ENCODE results near the gene CDH11.

Gene CDH11

DNA sequence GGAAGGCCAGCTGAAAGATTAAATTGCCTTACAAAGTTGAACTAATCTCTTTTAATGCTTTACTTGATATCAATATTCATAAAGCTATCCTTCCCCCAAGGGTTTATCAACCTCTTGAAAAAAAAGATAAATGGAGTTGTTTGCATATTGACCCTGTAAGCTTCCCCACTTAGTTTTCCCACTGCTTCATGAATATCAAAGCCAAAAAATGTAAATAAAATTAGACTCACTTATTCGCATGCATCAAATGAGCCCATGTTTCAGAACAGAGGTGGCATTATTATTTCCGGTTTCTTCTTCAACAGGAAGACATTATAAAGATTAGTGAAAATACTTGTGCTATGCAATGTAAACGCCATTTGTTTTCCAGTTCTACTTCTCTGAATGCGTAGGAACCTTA is 150.7 kb downstream of the CDH11 start:
- TF ChIP-seq FOXP2 (optimal IDR thresholded peaks at IDR 0.05; ENCODE audit: borderline replicate concordance, extremely low read depth, extremely low read length, insufficient read depth) (no peak), SIN3A (IDR thresholded peaks at IDR 0.05; ENCODE audit: borderline replicate concordance, insufficient read depth, low read length) (no peak), TAF1 (IDR thresholded peaks at IDR 0.05; ENCODE audit: borderline replicate concordance, insufficient read depth, low read length) (no peak), POLR2AphosphoS5 (IDR thresholded peaks at IDR 0.05; ENCODE audit: low read depth, low read length) (no peak)
- TF ChIP-seq, protein P1, sequence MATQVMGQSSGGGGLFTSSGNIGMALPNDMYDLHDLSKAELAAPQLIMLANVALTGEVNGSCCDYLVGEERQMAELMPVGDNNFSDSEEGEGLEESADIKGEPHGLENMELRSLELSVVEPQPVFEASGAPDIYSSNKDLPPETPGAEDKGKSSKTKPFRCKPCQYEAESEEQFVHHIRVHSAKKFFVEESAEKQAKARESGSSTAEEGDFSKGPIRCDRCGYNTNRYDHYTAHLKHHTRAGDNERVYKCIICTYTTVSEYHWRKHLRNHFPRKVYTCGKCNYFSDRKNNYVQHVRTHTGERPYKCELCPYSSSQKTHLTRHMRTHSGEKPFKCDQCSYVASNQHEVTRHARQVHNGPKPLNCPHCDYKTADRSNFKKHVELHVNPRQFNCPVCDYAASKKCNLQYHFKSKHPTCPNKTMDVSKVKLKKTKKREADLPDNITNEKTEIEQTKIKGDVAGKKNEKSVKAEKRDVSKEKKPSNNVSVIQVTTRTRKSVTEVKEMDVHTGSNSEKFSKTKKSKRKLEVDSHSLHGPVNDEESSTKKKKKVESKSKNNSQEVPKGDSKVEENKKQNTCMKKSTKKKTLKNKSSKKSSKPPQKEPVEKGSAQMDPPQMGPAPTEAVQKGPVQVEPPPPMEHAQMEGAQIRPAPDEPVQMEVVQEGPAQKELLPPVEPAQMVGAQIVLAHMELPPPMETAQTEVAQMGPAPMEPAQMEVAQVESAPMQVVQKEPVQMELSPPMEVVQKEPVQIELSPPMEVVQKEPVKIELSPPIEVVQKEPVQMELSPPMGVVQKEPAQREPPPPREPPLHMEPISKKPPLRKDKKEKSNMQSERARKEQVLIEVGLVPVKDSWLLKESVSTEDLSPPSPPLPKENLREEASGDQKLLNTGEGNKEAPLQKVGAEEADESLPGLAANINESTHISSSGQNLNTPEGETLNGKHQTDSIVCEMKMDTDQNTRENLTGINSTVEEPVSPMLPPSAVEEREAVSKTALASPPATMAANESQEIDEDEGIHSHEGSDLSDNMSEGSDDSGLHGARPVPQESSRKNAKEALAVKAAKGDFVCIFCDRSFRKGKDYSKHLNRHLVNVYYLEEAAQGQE (IDR thresholded peaks at IDR 0.05; ENCODE audit: insufficient read depth in 1 of 2, low read depth in 2 of 2, low read length in 2 of 2) = no peak

DNA sequence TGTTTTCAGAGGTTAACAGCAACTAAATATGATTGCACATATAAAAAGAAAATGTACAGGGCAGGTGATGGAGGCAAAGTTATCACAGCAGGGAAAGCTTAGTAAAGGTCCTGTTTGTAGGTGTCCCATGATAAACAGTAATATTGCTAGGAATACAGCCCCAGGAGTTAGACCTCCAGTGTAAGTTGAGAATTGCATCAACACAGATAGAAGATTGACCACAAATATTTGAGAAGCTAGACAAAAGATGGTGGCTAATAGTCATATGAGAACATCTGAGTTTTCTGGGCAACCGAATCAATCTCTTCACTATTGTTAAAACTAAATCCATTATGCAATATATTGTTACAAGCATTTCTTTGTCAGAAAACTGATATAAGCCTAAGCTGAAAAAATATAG is 152.6 kb downstream of the CDH11 start:
- no peak for TF ChIP-seq TAF1 (IDR thresholded peaks at IDR 0.05; ENCODE audit: borderline replicate concordance, insufficient read depth, low read length)
- no peak for TF ChIP-seq SIN3A (IDR thresholded peaks at IDR 0.05; ENCODE audit: borderline replicate concordance, insufficient read depth, low read length)
- TF ChIP-seq FOXP2 (optimal IDR thresholded peaks at IDR 0.05; ENCODE audit: borderline replicate concordance, extremely low read depth, extremely low read length, insufficient read depth) = no peak
- TF ChIP-seq POLR2AphosphoS5 (IDR thresholded peaks at IDR 0.05; ENCODE audit: low read depth, low read length) = no peak
- TF ChIP-seq, protein P1 (IDR thresholded peaks at IDR 0.05; ENCODE audit: insufficient read depth in 1 of 2, low read depth in 2 of 2, low read length in 2 of 2) = no peak

DNA sequence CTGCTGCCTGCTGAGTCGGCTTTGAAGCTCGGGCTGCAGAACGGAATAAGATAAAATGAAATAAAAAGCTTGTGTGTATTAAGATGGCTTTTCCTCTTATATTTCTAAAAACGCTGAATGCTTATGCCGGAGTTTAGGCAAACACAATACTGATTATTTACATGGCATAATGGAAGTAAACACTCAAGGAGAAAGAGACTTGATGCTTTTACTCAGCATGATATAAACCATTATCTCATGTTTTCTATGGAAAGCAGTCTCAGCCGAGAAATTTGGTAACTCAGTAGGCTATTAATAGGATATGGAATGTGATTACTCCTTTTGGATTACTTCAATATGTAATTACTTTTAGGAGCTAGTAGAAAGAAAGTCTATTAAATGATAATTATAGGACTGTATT is 153.3 kb downstream of the CDH11 start:
- TF ChIP-seq SIN3A (IDR thresholded peaks at IDR 0.05; ENCODE audit: borderline replicate concordance, insufficient read depth, low read length) = no peak
- no peak for TF ChIP-seq POLR2AphosphoS5 (IDR thresholded peaks at IDR 0.05; ENCODE audit: low read depth, low read length)
- no peak for TF ChIP-seq TAF1 (IDR thresholded peaks at IDR 0.05; ENCODE audit: borderline replicate concordance, insufficient read depth, low read length)
- TF ChIP-seq, protein P1 (IDR thresholded peaks at IDR 0.05; ENCODE audit: insufficient read depth in 1 of 2, low read depth in 2 of 2, low read length in 2 of 2) = no peak

DNA sequence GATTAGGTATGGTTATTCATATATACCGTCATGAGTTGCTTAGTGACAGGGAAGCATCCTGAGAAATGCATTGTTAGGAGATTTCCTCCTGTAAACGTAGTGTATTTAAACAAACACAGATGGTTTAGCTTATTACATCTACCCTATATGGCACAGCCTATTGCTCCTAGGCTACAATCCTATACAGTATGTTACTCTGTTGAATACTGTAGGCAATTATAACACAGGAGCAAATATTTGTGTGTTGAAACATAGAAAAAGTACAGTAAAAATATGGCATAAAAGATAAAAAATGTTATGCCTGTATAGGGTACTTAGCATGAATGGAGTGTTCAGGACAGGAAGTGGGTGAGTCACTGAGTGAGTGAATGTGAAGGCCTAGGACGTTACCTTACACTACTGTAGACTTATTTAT is 157.7 kb downstream of the CDH11 start:
- TF ChIP-seq FOXP2 (optimal IDR thresholded peaks at IDR 0.05; ENCODE audit: borderline replicate concordance, extremely low read depth, extremely low read length, insufficient read depth) (no peak), TAF1 (IDR thresholded peaks at IDR 0.05; ENCODE audit: borderline replicate concordance, insufficient read depth, low read length) (no peak), SIN3A (IDR thresholded peaks at IDR 0.05; ENCODE audit: borderline replicate concordance, insufficient read depth, low read length) (no peak), POLR2AphosphoS5 (IDR thresholded peaks at IDR 0.05; ENCODE audit: low read depth, low read length) (no peak)
- TF ChIP-seq, protein P1 (IDR thresholded peaks at IDR 0.05; ENCODE audit: insufficient read depth in 1 of 2, low read depth in 2 of 2, low read length in 2 of 2) = no peak

DNA sequence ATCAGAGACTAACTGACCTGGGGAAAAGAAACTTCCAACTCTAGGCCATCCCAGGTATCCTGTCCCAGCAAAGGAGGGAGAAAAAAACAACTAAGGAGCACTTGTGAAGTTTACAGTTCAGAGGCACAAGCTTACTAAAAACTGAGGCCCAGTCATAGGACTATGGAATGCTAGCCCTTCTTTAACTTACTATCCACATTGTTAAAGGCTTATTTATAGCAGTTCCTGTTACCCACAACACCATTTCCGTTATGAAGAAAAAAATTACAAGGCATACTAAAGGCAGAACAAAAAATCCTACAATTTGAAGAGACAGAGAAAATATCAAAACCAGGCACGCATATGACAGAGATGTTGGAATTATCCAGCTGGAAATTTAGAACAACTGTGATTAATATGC is 159.1 kb downstream of the CDH11 start:
- TF ChIP-seq TAF1 (IDR thresholded peaks at IDR 0.05; ENCODE audit: borderline replicate concordance, insufficient read depth, low read length) (no peak), SIN3A (IDR thresholded peaks at IDR 0.05; ENCODE audit: borderline replicate concordance, insufficient read depth, low read length) (no peak), POLR2AphosphoS5 (IDR thresholded peaks at IDR 0.05; ENCODE audit: low read depth, low read length) (no peak), FOXP2 (optimal IDR thresholded peaks at IDR 0.05; ENCODE audit: borderline replicate concordance, extremely low read depth, extremely low read length, insufficient read depth) (no peak)
- TF ChIP-seq, protein P1 (IDR thresholded peaks at IDR 0.05; ENCODE audit: insufficient read depth in 1 of 2, low read depth in 2 of 2, low read length in 2 of 2) = no peak

All from PFSK-1 (cell line).